Measurements from ENCODE around the gene MXD1. TPM values are rescaled to one million over a fixed set of nuclear protein-coding genes. Genes with fewer than 3 reads are reported as not detected.
"Not testable (repeated sequence)": the region's sequence is repeated elsewhere in the genome, so short reads cannot be mapped to it uniquely, and the experiment has no call there.

Gene MXD1
- total RNA-seq, 4 donors from 2014 or later = 12.5 to 18.6 (median 15.7) TPM

GRCh38 chr2:69948963-69949645 lies 34.2 kb downstream of the MXD1 start:
- Histone ChIP-seq H3K4me1 (peaks cover 7% of the 10 kb centered on the region), H3K27me3 (peaks cover 4% of the 10 kb centered on the region), H3K36me3 (no peaks in the 10 kb centered on the region), H3K27ac (no peak overlapping the region), H3K9me3 (no peaks in the 10 kb centered on the region), H3K4me3 (no peak overlapping the region)
- no peak for DNase-seq (ENCODE audit: low spot score in 2 of 2)
- 81% methylated on average over 21 of the region's 21 CpGs for WGBS
- TF ChIP-seq EP300 (IDR thresholded peaks at IDR 0.05) = no peak
- no peak for TF ChIP-seq POLR2A (IDR thresholded peaks at IDR 0.05)
- no peak for TF ChIP-seq POLR2AphosphoS5 (IDR thresholded peaks at IDR 0.05)
- no peak for TF ChIP-seq CTCF (IDR thresholded peaks at IDR 0.05)

GRCh38 chr2:69950241-69950640 lies 35.3 kb downstream of the MXD1 start:
- no peak for DNase-seq (ENCODE audit: low spot score in 2 of 2)
- H3K9me3 ChIP-seq = no peaks in the 10 kb centered on the region
- H3K4me1 ChIP-seq = peaks cover 7% of the 10 kb centered on the region
- H3K36me3 ChIP-seq = no peaks in the 10 kb centered on the region
- 76% methylated on average over 5 of the region's 5 CpGs for WGBS
- no peak overlapping the region for H3K4me3 ChIP-seq
- no peak overlapping the region for H3K27ac ChIP-seq
- H3K27me3 ChIP-seq = peaks cover 4% of the 10 kb centered on the region
- TF ChIP-seq EP300 (IDR thresholded peaks at IDR 0.05) = no peak
- TF ChIP-seq POLR2AphosphoS5 (IDR thresholded peaks at IDR 0.05) = no peak
- TF ChIP-seq CTCF (IDR thresholded peaks at IDR 0.05) = no peak
- no peak for TF ChIP-seq POLR2A (IDR thresholded peaks at IDR 0.05)

- not testable (repeated sequence) for H3K27ac ChIP-seq; H3K4me3 ChIP-seq; H3K27me3 ChIP-seq; DNase-seq (ENCODE audit: low spot score in 2 of 2); H3K9me3 ChIP-seq; H3K36me3 ChIP-seq; H3K4me1 ChIP-seq
- 93% methylated on average over 3 of the region's 3 CpGs for WGBS
Measured at GRCh38 chr2:69950671-69951070, 35.8 kb downstream of the MXD1 start.

- Histone ChIP-seq H3K4me1 (peaks cover 4% of the 10 kb centered on the region), H3K4me3 (no peak overlapping the region), H3K27ac (no peak overlapping the region), H3K27me3 (peaks cover 4% of the 10 kb centered on the region), H3K36me3 (no peaks in the 10 kb centered on the region), H3K9me3 (no peaks in the 10 kb centered on the region)
- no peak for DNase-seq (ENCODE audit: low spot score in 2 of 2)
- TF ChIP-seq EP300 (IDR thresholded peaks at IDR 0.05) (no peak), POLR2AphosphoS5 (IDR thresholded peaks at IDR 0.05) (no peak), CTCF (IDR thresholded peaks at IDR 0.05) (no peak), POLR2A (IDR thresholded peaks at IDR 0.05) (no peak)
- 79% methylated on average over 6 of the region's 6 CpGs for WGBS
Measured at GRCh38 chr2:69952336-69953115, 37.6 kb downstream of the MXD1 start.

GRCh38 chr2:69954084-69954483 lies 39.2 kb downstream of the MXD1 start:
- Histone ChIP-seq H3K27ac (no peak overlapping the region), H3K4me3 (no peak overlapping the region), H3K4me1 (no peaks in the 10 kb centered on the region), H3K36me3 (no peaks in the 10 kb centered on the region), H3K9me3 (no peaks in the 10 kb centered on the region), H3K27me3 (no peaks in the 10 kb centered on the region)
- DNase-seq (ENCODE audit: low spot score in 2 of 2) = no peak
- TF ChIP-seq POLR2A (IDR thresholded peaks at IDR 0.05) = no peak
- TF ChIP-seq EP300 (IDR thresholded peaks at IDR 0.05) = no peak
- no peak for TF ChIP-seq POLR2AphosphoS5 (IDR thresholded peaks at IDR 0.05)
- TF ChIP-seq CTCF (IDR thresholded peaks at IDR 0.05) = no peak
- WGBS = 92% methylated on average over 1 of the region's 1 CpG
